OCI-LY1 (cell line): Measurements from ENCODE around the gene CDC45.

Experiments
- CTCF ChIP-seq: fragments of 200-600 bp; sonication (generic), shearing (Covaris generic); IDR thresholded peaks from 2 replicates; pipeline ENCODE4 v1.5.1; 2017; ENCODE audit warnings: mild to moderate bottlenecking, antibody characterized with exemption, low read length, moderate library complexity, mixed read lengths
- EZH2 ChIP-seq: fragments of 200-600 bp; sonication (generic), shearing (Covaris generic); IDR thresholded peaks from 2 replicates; pipeline ENCODE4 v1.8.0; 2017; ENCODE audit warnings: borderline replicate concordance, mixed run types, mild to moderate bottlenecking, antibody characterized with exemption, low read length, moderate library complexity, mixed read lengths

GRCh38 chr22:19527861-19528417, 48.2 kb downstream of the CDC45 start:
- no peak for TF ChIP-seq EZH2
- TF ChIP-seq CTCF = no peak
